NT2/D1 (cell line): ENCODE results near the gene YPEL2.

Source experiments
- SUZ12 ChIP-seq: IDR thresholded peaks from 2 replicates; pipeline ENCODE4 v1.6.1; 2011; ENCODE audit not compliant: insufficient read length, insufficient read depth; ENCODE audit errors: extremely low read depth
- YY1 ChIP-seq: IDR thresholded peaks from 2 replicates; pipeline ENCODE4 v1.6.1; 2011; ENCODE audit not compliant: insufficient read length, insufficient read depth
- ZNF274 ChIP-seq: IDR thresholded peaks from 2 replicates; pipeline ENCODE4 v1.6.1; 2011; ENCODE audit warnings: mild to moderate bottlenecking, low read depth, low read length

GRCh38 chr17:59375857-59376256 lies 44.4 kb downstream of the YPEL2 start:
- no peak for TF ChIP-seq YY1
- TF ChIP-seq ZNF274 = no peak
- TF ChIP-seq SUZ12 = no peak
